Activated CD4-positive, alpha-beta T cell treated with anti-CD3 and anti-CD28 coated beads, Interleukin-2, Interleukin-4, amounts not matched to agents 100 ng/mL and 50 ng/mL, durations not matched to agents 16 hours and 8 hours (primary cell): ENCODE measurements around the gene STXBP4.
A peak's percentile ranks its signal among the peaks of the same experiment; 100 is the strongest.

Experiments used
- DNase-seq: peaks from one replicate; pipeline ENCODE4 v3.0.0-alpha.2; 2020; ENCODE audit warnings: low spot score

Gene STXBP4

DNA sequence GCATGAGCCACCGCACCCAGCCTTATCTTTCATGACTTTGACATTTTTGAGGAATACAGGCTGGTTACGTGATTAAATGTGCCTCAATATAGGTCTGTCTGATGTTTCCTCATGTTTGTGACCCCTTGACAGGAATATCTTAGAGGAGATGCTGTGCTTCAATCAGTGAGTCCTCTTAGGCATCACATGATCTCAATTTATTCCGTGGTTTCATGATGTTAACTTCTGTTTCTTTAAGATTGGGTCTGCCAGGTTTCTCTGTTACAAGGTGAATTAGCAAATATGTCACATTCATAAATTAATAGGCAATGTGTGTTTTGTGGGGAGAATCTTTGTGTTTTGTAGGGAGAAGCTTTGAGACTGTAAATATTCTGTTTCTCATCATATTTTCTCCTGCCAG, 3.3 kb downstream of the STXBP4 start:
- DNase-seq = no peak

DNA sequence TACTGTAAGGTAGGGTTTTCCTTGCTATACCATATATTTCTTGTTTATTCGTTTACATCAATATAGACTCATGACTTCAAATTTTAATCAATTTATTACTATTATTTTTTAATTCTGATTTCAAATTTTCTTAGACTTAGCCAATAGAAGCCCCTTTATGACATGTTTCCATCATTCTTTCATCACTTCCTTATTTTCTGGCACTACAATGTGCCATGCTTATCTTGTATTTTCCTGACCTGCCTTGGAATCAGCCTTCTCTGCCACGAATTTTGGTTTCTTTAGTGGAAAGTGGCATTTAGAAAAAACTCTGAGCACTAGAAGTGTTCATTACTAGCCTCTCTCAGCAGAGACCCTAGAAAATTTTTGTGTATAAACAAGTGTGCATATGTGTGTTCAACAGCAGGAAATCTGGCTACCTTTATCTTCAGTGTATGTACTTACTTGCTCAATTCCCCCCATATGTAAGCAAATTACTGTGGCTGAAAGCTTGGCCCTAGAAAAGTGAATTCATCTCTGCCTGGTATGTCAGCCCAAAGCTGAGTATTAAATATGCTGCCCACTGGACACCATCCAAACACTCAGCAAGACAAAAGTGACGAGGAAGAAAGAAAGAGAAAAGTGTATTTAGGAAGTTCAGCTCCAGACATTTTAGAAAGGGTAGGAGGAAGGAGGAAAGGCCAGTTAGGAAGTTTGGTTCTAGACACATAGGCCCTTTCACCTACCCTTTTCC, 4.0 kb downstream of the STXBP4 start:
- no peak for DNase-seq

DNA sequence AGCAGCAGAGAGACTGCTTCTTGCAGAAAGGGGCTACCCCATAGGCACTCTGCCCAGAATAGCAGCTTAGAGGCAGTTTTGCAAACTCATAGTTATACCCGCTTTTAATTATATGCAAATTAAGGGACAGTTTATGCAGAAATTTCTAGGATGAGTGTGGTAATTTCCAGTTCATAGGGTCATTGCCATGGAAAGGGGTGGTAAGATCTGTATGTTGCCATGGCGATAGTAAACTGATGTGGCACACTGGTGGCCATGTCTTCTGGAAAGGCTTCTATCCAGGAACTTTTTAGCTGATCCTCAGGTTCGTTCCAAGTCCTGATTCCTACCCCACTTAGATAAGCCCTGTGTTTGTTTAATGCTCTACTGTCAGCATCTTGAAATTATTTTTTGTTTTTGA, 6.2 kb downstream of the STXBP4 start:
- no peak for DNase-seq

DNA sequence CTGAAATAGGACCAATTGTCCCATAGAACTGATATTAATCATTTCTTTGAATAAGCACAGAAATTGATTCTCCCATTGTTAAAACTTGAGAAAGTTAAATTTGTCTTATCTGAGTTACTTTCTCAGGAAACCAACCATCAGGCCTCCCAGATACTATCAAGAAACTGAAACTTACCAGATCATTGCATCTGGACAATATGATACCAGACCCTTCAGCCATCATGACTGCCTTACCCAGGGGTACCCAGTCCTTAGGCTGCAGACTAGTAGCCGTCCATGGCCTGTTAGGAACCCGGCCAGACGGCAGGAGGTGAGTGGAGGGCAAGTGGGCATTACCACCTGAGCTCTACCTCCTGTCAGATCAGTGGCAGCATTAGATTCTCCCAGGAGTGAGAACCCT, 7.8 kb downstream of the STXBP4 start:
- no peak for DNase-seq

DNA sequence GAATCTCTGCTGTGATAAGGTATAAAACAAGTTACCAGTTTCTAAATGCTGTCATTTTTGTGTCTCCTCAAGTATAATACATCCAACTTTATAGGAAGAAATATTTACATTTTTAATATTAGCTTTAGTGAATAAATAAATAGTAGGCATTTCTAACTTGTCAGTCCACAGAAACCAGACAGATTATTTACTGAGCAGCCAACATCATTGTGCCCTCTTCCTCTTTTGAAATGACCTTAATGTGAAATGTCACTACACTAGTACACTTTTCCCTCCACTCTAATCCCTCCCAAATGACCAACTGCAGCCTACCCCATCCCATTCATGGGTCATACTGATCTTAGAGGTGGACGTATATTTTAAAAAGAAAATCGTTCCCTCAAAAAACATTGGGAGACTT, 9.2 kb downstream of the STXBP4 start:
- DNase-seq = no peak

DNA sequence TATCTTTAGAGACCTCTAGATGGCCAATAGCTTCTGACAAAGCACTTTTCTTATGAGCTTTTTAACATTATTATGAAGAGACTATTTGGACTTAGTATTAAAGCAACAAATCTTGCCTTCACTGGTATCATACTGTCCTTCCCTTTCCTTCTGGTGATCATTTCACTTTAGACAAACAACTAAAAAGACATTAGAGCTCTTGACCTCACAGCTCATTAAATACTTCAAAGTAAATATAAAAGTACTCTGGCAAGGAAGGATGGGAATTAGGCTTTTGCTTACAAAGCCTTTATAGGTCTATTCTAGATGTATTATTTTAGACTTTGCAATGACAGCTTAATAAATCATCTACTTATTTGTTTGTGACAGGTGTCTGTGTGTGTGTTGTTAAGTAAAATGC, 11.1 kb downstream of the STXBP4 start:
- DNase-seq = no peak

DNA sequence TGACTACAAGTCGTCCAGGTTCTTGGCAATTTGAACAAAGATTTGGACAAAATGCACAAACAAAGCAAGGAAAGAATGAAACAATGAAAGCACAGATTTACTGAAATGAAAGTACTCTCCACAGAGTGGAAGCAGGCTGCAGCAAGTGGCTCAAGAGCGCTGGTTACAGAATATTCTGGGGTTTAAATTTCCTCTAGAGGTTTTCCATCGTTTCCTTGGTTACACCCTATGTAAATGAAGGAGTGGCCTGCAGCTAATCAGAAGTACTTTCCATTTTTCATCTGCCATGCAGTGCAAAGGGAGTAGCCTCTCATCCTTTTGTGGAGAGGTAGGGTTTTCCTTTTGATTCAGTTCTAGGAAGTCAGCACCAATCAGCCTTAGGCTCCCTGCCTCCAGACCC, 11.8 kb downstream of the STXBP4 start:
- DNase-seq = no peak

DNA sequence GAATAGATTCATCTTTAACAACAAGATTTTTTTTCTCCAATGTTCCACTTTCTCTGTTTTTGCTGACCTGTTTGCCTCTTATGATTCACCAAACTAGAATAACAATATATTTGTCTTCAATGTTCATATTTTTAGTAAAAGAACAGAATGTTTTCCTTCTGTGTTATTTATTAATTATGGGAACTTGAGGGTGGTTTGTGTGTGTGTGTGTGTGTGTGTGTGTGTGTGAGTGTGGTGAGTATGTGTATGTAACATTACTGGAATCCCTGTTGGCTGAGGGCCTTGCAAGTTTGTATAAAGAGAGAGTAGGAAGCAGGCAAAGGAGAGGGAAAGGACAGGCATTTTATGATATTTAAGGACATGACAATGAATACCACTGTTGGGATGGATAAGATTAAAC, 13.8 kb downstream of the STXBP4 start:
- no peak for DNase-seq

DNA sequence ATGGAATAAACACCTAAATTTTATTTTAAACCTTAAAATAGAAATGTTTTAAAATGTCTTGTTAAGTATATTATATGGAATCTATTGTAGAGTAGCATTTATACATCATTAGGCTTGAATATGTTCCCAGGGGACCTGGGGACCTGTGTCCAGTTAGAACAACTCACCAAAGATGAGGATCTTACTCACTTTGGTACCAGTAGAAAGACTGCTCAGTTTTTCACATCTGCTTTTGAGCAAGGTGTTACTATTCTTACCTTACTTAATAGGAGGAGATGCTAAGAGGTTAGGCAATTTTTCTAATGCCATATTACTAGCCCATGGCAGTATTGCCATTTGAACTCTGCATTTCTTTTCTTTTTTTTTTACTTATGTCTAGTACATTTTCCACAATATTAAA, 14.7 kb downstream of the STXBP4 start:
- DNase-seq = no peak

DNA sequence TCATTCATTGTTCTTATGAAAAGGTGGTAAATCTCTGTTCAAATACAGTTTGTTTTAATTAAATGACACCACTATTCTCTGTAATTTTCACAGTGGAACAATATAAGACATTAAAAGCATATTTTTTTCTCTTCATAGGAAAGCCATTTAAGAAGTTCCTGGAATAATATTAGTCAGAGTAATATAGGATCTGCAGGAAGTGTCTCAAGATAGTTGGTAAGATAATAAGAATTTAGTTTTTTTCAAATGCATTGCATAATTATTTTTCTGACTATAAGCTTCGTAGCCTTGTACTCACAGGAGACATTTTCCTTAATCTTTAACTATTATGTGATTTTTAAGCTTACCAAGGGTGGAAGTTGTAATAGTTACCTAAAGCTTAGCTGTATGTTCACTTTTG, 16.9 kb downstream of the STXBP4 start:
- DNase-seq = no peak

DNA sequence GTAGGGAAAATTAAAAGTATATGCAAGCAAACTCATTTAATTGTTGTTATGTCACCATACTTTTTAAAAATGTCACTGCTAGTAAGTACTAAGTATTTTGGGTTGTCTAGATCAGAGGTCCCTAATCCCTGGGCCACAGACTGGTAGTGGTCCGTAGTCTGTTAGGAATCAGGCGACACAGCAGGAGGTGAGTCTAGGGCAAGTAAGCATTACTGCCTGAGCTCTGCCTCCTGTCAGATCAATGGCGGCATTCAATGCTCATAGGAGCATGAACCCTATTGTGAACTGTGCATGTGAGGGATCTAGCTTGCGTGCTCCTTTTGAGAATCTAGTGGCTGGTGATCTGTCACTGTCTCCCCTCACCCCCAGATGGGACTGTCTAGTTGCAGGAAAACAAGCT, 21.6 kb downstream of the STXBP4 start:
- no peak for DNase-seq

DNA sequence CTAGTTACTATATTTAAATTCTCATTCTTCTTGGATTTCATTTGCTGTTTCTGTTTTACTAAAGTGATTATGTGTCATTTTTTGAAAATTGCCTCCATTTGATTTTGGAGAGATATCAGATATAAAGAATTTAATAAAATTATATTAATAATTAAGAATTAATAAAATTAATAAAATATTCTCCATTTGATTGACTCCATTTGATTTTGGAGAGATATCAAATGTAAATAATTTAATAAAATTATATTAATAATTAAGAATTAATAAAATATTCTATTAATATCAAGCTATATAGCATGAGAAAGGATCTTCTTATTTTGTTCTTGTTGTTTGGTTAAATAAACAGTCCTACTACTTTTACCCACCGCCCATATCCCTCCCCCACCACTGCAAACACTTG, 23.0 kb downstream of the STXBP4 start:
- no peak for DNase-seq

DNA sequence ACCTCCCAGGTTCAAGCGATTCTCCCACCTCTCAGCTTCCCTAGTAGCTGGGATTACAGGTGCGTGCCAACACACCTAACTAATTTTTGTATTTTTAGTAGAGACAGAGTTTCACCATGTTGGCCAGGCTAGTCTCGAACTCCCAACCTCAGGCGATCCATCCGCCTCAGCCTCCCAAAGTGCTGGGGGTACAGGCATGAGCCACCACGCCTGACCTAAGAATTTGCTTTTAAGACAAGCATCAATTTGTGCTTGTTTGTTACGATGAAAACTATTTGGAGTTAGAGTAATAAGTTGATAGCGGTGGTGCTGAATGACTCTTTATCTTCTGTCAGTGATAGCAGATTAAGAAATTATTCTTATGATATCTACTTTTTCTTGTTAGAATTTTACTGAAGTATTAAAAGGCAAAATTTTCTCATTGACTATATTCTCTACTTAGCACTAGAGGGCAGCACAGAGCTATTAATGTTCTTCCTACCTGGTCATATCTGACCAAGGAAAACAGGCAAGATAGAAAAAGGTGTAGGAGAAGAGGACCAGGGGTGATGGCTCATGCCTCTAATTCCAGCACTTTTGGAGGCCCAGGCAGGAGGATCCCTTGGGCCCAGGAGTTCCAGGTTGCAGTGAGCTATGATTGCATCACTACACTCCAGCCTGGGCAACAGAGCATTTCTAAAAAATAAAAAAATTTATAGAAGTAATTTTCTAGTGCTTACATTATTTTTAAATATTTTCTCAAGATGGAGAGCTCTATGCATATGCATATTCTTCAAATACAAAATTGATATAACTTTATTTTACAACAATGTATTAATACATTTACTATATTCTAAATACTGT, 24.5 kb downstream of the STXBP4 start:
- peak; percentile 53 for DNase-seq

DNA sequence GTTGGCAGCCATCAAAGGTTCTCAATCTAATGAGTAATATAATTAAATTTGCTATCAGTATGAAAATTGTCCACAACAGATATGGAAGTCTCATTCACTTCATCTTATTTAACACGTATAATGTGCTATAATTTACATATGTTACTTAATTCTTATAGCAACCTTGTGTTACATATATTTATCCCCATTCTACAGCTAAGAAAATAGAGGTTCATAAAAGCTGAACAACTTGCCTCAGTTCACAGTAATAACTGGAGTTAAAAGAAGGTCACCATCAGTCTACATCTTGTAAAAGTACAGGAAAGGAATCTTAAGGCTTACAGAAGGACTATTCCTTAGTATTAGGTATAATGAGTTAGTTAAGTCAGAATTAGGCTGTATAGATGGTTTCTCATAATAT, 27.9 kb downstream of the STXBP4 start:
- no peak for DNase-seq

DNA sequence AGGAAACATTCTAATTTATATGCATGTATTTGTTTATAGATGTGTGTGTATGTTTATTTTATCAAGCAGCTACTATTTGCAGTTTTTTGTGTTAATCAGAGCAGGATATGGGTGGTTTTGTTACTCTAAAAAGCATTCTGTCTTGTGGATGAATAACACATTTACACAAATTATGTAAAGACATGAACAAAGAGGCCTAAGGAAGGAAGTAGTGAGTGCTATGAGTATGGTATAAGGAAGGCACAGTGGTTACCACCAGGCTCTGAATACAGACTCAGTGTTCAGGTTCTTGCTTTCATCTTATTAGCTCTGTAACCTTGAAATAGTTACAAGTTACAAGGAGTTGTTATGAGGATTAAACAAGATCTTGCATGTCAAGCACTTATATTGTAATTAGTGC, 33.9 kb downstream of the STXBP4 start:
- no peak for DNase-seq

DNA sequence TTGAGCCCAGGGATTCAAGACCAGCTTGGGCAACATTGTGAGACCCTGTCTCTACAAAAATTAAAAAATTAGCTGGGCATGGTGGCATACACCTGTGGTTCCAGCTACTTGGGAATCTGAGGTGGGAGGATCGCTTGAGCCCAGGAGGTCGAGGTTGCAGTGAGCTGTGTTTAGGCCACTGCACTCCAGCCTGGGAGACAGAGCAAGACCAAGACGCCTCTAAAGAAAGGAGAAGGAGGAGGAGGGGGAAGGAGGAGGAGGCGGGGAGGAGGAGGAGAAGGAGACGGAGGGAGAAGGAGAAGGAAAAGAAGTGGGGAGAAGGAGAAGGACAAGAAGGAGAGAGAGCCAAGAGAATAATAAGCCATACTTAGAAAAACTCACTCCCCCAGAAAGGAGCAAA, 35.9 kb downstream of the STXBP4 start:
- DNase-seq = no peak

DNA sequence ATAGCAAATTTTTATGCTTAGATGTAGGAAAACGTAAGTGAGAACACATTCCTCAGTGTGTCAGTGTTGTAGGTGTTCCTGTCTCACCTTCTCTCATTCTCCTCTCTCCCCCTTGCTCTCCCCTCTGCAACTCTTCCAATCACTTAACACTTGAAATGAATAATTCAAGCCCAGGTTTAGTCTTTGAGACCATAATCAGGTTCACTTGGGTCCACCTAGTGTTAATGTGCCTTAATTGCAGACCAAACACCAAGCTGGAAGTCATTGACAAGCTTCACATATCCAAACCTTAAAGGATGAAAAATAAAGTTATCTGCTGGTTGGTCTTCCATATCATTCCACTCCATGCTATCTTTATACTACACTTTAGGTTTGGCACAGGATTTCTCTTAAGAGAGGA, 37.0 kb downstream of the STXBP4 start:
- peak; percentile 20 for DNase-seq

DNA sequence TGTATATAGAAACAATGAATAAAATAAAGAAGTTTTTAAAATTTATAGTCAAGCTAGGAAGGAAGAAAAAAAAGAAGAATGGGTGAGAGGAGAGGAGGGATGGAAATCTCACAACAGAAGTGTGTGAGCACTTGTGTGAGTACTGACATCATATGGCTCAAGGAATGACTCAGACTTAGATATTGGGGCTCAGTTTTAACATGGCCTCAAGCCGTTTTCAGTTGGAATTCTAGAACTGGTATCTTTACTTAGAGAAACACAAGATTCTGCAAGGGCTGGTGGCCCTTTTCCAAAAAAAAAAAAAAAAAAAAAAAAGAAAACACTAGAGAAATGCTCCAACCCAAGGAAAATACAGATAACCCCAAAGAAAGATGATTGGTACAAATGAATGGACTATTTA, 55.1 kb downstream of the STXBP4 start:
- no peak for DNase-seq

DNA sequence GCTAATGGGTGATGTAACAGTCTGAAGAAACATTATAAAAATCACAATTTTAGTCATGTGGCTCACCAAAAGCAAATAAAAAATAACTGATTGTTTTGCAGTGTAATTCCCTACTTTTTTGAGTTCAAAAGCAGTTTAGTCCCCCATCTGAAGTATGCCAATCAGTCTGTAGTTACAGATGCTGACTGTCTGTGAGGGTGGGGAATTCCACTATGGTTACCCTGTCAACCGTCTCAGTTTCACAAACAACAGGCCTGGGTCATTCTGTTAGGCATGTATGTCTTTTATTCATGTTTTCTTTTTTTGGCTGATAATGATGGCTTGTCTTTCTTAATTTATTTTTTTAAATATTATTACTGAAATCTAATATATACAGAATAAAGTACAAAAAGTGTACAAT, 69.3 kb downstream of the STXBP4 start:
- DNase-seq = peak; percentile 56

DNA sequence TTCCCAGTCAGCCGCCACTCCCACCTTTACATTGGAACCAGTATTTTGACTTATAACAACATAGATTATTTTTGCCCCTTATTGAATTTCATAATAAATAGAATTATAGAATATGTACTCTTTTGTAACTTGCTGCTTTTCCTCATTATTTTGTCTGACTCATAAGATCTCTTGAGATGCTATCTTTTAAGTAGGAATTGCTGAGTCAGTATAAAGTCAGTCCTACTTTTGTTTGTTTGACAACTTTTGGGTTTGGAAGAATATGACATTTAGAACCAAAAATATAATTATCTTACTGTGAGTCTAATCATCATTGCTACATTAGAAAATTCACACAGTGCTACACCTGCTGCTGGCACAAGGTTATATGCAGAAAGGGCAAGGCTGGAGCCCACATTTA, 69.7 kb downstream of the STXBP4 start:
- no peak for DNase-seq

DNA sequence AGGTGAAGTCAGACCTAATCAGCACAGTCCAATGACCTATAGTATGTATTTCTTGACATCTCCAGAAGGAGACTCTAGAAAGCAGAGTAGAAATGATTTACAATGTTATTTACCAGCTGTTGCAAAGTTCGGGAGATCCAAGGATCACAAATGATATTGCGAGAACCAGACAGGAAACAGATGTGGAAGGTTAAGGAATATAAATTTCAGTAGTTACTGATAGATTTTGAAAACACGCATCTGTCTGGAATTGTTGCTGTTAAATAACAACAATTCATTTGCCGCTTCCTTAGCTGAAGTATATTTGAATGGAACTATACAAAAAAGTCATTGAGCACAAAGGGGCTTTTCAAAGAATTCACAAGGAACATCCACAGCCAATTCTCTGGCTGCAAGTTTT, 72.0 kb downstream of the STXBP4 start:
- DNase-seq = no peak

DNA sequence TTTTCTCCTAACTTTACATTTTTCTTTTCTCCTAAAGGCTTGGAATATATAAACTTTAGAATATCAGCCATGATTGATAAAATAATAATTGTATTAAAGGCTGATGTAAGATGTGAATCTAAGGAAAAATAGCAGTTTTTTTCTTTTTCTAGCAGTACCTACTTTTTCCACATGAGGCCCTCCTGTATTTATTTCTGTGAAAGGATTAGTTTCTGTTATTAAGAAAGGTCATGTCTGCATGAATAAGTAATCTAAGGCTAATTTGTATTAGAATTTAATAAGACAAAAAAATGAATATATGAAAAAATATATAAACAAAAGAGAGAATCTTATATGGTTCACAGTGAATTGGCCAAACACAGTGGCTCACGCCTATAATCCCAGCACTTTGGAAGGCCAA, 85.3 kb downstream of the STXBP4 start:
- no peak for DNase-seq

DNA sequence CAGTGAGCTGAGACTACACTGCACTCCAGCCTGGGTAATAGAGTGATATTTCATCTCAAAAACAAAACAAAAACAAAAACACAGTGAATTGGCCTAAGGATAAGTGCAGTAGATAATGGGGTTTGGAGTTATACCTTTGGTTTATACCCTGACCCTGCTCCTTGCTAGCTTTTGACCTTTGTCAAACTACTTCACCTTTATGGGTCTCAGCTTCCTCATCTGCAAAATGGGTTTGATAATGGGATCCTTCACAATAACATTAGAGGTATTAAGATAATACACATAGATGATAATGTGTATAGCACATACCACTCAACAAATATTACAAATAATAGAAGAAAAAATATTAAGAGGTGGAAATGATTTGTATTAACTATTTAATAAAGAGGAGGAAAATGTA, 85.9 kb downstream of the STXBP4 start:
- no peak for DNase-seq

DNA sequence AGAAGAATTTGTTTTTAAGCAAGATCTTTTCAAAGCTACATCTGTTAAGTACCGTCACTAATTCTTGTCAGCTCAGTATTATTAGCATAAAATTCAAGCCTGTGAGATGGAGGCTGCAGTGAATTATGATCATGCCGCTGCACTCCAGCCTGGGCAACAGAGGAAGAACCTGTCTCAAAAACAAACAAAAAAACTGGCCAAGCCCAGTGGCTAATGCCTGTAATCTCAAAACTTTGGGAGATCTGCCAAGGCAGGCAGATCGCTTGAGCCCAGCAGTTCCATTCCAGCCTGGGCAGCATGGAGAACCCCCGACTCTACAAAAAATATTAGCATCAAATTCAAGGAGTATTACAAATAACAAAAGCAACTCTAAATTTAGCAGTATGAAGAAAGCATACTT, 88.0 kb downstream of the STXBP4 start:
- DNase-seq = no peak
